H1 (cell line): ENCODE results near the gene FOSL1. TPM values are rescaled to one million over a fixed set of nuclear protein-coding genes. Genes with fewer than 3 reads are reported as not detected.

Experiments used
- CTCF ChIA-PET: fragments of 300-600 bp; sonication (Branson Sonifier 250); formaldehyde crosslinking; loops from one replicate; lab custom pipeline; 2021; ENCODE audit not compliant: partially characterized antibody; lab: Charles Lee
- POLR2A ChIA-PET: fragments of 300-600 bp; sonication (Branson Sonifier 250); formaldehyde crosslinking; loops from one replicate; lab custom pipeline; 2021; ENCODE audit warnings: inconsistent platforms; ENCODE audit not compliant: partially characterized antibody; lab: Charles Lee
- DNase-seq, 2 experiments: peaks; one replicate each; pipeline versions ENCODE4 v3.0.0 to v3.0.0-alpha.2; 2010 to 2022; ENCODE audit warnings: low spot score in 2 of 2, low read depth in 1 of 2, mixed read lengths in 1 of 2
- FAIRE-seq: peaks from 2 replicates; lab custom pipeline; 2011; peaks lifted over from hg19 to GRCh38; lab: Jason Lieb, UNC
- H2AFZ ChIP-seq: 2 replicates; pipeline ENCODE4 v1.8.1; 2012; ENCODE audit warnings: low read length, inconsistent platforms
- H2AK5ac ChIP-seq: 2 replicates; pipeline ENCODE4 v1.6.1; 2013; ENCODE audit warnings: low read depth, low read length
- H2BK120ac ChIP-seq: replicated peaks from 2 replicates; pipeline ENCODE3; 2013; ENCODE audit warnings: low read depth, low read length, inconsistent platforms
- H2BK12ac ChIP-seq: 2 replicates; pipeline ENCODE4 v1.6.1; 2013; ENCODE audit warnings: low read depth, low read length
- H2BK15ac ChIP-seq: 2 replicates; pipeline ENCODE4 v1.6.1; 2013; ENCODE audit warnings: low read length
- H2BK20ac ChIP-seq: 2 replicates; pipeline ENCODE4 v1.6.1; 2013; ENCODE audit warnings: low read length
- H2BK5ac ChIP-seq: 2 replicates; pipeline ENCODE4 v1.6.1; 2013; ENCODE audit warnings: low read depth, low read length
- H3K14ac ChIP-seq: 2 replicates; pipeline ENCODE4 v1.6.1; 2013; ENCODE audit warnings: inconsistent platforms; ENCODE audit not compliant: insufficient read length
- H3K18ac ChIP-seq: 2 replicates; pipeline ENCODE4 v1.6.1; 2013; ENCODE audit warnings: low read length; ENCODE audit errors: extremely low read depth
- H3K23ac ChIP-seq: 2 replicates; pipeline ENCODE4 v1.6.1; 2013; ENCODE audit warnings: inconsistent platforms; ENCODE audit not compliant: insufficient read length
- H3K23me2 ChIP-seq: 2 replicates; pipeline ENCODE4 v1.6.1; 2013; ENCODE audit warnings: low read depth, low read length
- H3K27ac ChIP-seq: 2 replicates; pipeline ENCODE4 v1.6.1; 2011; ENCODE audit warnings: low read depth, low read length, inconsistent platforms
- H3K27me3 ChIP-seq, 4 experiments: replicated peaks in 1 of 4; 1 replicate in 1 of 4; 2 replicates in 3 of 4; pipeline versions ENCODE4 v1.6.1 to v1.8.1; 2011 to 2013; ENCODE audit warnings: low read length in 3 of 4, mild to moderate bottlenecking in 3 of 4, inconsistent platforms in 2 of 4, mixed read lengths in 2 of 4, moderate library complexity in 1 of 4; ENCODE audit not compliant: control insufficient read depth in 3 of 4, insufficient read depth in 3 of 4; ENCODE audit errors: extremely low read depth in 1 of 4
- H3K36me3 ChIP-seq, 4 experiments: 2 replicates each; pipeline versions ENCODE4 v1.6.1 to v1.8.1; 2011 to 2013; ENCODE audit warnings: mild to moderate bottlenecking in 4 of 4, low read length in 3 of 4, moderate library complexity in 2 of 4, control low read depth in 1 of 4, inconsistent platforms in 1 of 4; ENCODE audit not compliant: insufficient read depth in 4 of 4, control insufficient read depth in 2 of 4
- H3K4ac ChIP-seq: replicated peaks from 2 replicates; pipeline ENCODE3; 2013; ENCODE audit warnings: low read length, low read depth, mixed read lengths, inconsistent platforms; ENCODE audit not compliant: insufficient read length
- H3K4me1 ChIP-seq, 4 experiments: replicated peaks in 1 of 4; 1 replicate in 1 of 4; 2 replicates in 3 of 4; pipeline versions ENCODE4 v1.6.1 to v1.8.1; 2011 to 2013; ENCODE audit warnings: low read length in 3 of 4, inconsistent platforms in 2 of 4, mixed read lengths in 1 of 4; ENCODE audit not compliant: insufficient read depth in 4 of 4, control insufficient read depth in 3 of 4
- H3K4me2 ChIP-seq, 2 experiments: 2 replicates each; pipeline versions ENCODE4 v1.6.1 to v1.8.1; 2011 to 2013; ENCODE audit warnings: low read depth in 2 of 2, low read length in 2 of 2, control low read depth in 1 of 2, inconsistent platforms in 1 of 2, mild to moderate bottlenecking in 1 of 2; ENCODE audit not compliant: insufficient read depth in 1 of 2
- H3K4me3 ChIP-seq, 4 experiments: fragments of 200-600, 300-600 bp in 1 of 4; sonication (generic), shearing (Covaris generic), sonication (Bioruptor Twin) in 1 of 4; 2 replicates each; pipeline versions ENCODE4 v1.5.1 to v1.8.1; 2011 to 2016; ENCODE audit warnings: low read length in 4 of 4, low read depth in 3 of 4, control low read depth in 2 of 4, inconsistent platforms in 2 of 4, mild to moderate bottlenecking in 2 of 4, mixed read lengths in 1 of 4, moderate library complexity in 1 of 4; ENCODE audit not compliant: insufficient read depth in 2 of 4; ENCODE audit errors: extremely low read depth in 1 of 4
- H3K56ac ChIP-seq: replicated peaks from 2 replicates; pipeline ENCODE3; 2013; ENCODE audit warnings: low read depth, mild to moderate bottlenecking, mixed read lengths, low read length, inconsistent platforms; ENCODE audit not compliant: insufficient read length
- H3K79me1 ChIP-seq: 2 replicates; pipeline ENCODE4 v1.6.1; 2013; ENCODE audit warnings: low read depth, low read length, control low read depth
- H3K79me2 ChIP-seq, 2 experiments: 2 replicates each; pipeline versions ENCODE4 v1.6.1 to v1.8.1; 2012 to 2013; ENCODE audit warnings: low read length in 2 of 2, mild to moderate bottlenecking in 2 of 2, inconsistent platforms in 1 of 2; ENCODE audit not compliant: insufficient read depth in 2 of 2, control insufficient read depth in 1 of 2
- H3K9ac ChIP-seq, 4 experiments: replicated peaks in 1 of 4; 1 replicate in 1 of 4; 2 replicates in 3 of 4; pipeline versions ENCODE4 v1.6.1 to v1.8.1; 2011 to 2013; ENCODE audit warnings: low read depth in 3 of 4, low read length in 3 of 4, control low read depth in 2 of 4, mild to moderate bottlenecking in 2 of 4, moderate library complexity in 2 of 4, inconsistent platforms in 1 of 4; ENCODE audit errors: extremely low read depth in 1 of 4
- H3K9me3 ChIP-seq, 2 experiments: 2 replicates each; pipeline versions ENCODE4 v1.6.1 to v1.8.1; 2012 to 2013; ENCODE audit warnings: mild to moderate bottlenecking in 2 of 2, moderate library complexity in 2 of 2, control low read depth in 1 of 2, inconsistent platforms in 1 of 2, low read depth in 1 of 2, low read length in 1 of 2, mixed read lengths in 1 of 2; ENCODE audit not compliant: insufficient read depth in 2 of 2
- H4K20me1 ChIP-seq, 2 experiments: replicated peaks in 1 of 2; 2 replicates each; pipeline versions ENCODE3 to v1.8.1; 2011 to 2013; ENCODE audit warnings: inconsistent platforms in 2 of 2, low read length in 2 of 2, mild to moderate bottlenecking in 1 of 2; ENCODE audit not compliant: insufficient read depth in 2 of 2, control insufficient read depth in 1 of 2
- H4K5ac ChIP-seq: 2 replicates; pipeline ENCODE4 v1.6.1; 2013; ENCODE audit warnings: low read length, low read depth, mixed read lengths, inconsistent platforms; ENCODE audit not compliant: insufficient read length
- H4K8ac ChIP-seq: 2 replicates; pipeline ENCODE4 v1.8.0; 2013; ENCODE audit warnings: mild to moderate bottlenecking, moderate library complexity, low read length, inconsistent platforms; ENCODE audit not compliant: insufficient read depth; ENCODE audit errors: extremely low read depth
- H4K91ac ChIP-seq: replicated peaks from 2 replicates; pipeline ENCODE3; 2013; ENCODE audit warnings: low read length, mixed read lengths, inconsistent platforms; ENCODE audit not compliant: insufficient read length
- CHD2 ChIP-seq: IDR thresholded peaks from 2 replicates; pipeline ENCODE4 v1.6.1; 2012; ENCODE audit warnings: low read length, improper control_type of control experiment
- CREB1 ChIP-seq: IDR thresholded peaks from 2 replicates; pipeline ENCODE4 v1.6.1; 2012; ENCODE audit warnings: inconsistent platforms
- EGR1 ChIP-seq: IDR thresholded peaks from 2 replicates; pipeline ENCODE4 v1.6.1; 2011; ENCODE audit warnings: low read depth, low read length, borderline replicate concordance
- NRF1 ChIP-seq: IDR thresholded peaks from 2 replicates; pipeline ENCODE4 v1.6.1; 2011; ENCODE audit warnings: mild to moderate bottlenecking, low read depth, low read length, improper control_type of control experiment
- SIRT6 ChIP-seq: IDR thresholded peaks from one replicate; pipeline ENCODE4 v1.7.1; 2012; ENCODE audit warnings: low read length, inconsistent platforms
- SIX5 ChIP-seq: IDR thresholded peaks from 2 replicates; pipeline ENCODE4 v1.6.1; 2011; ENCODE audit warnings: mild to moderate bottlenecking, low read depth, low read length
- SRF ChIP-seq: IDR thresholded peaks from 2 replicates; pipeline ENCODE4 v1.6.1; 2011; ENCODE audit warnings: mild to moderate bottlenecking, low read depth, low read length, moderate library complexity
- TAF7 ChIP-seq: optimal IDR thresholded peaks from 2 replicates; pipeline ENCODE3; 2011; ENCODE audit warnings: low read depth, mild to moderate bottlenecking, inconsistent platforms, low read length, moderate library complexity, borderline replicate concordance
- WGBS, 2 experiments: shearing (Covaris generic) in 1 of 2; methylation state at CpG; one replicate each; pipeline versions ENCODE4 v1.1.6 to v1.1.7; 2013 to 2015; ENCODE audit warnings: low lambda C conversion rate in 2 of 2, mixed read lengths in 2 of 2, inconsistent platforms in 1 of 2, low coverage in 1 of 2, missing lambda C conversion rate in 1 of 2; ENCODE audit not compliant: insufficient replicate concordance in 2 of 2, insufficient coverage in 1 of 2, insufficient read length in 1 of 2; ENCODE audit errors: extremely low coverage in 1 of 2, missing lambda C conversion rate in 1 of 2; 5-methylcytosine and 5-hydroxymethylcytosine counted together
- polyA plus RNA-seq, 7 experiments: library from polyadenylated mRNA; depleted of rRNA in 3 of 7; stranded (reverse) in 5 of 7; unstranded in 2 of 7; fragments of >200 nt in 5 of 7; fragments of 200-250 nt in 2 of 7; gene quantifications; 1 replicate in 5 of 7; 2 replicates in 1 of 7; 4 replicates in 1 of 7; pipeline versions ENCODE4 v1.2.1 to v1.2.3, GENCODE V29; 2011 to 2013; ENCODE audit warnings: missing spikeins in 2 of 7, mixed read lengths in 2 of 7
- total RNA-seq: library from RNA; stranded (reverse); fragmentation: NEBNext Ultra II Directional; extraction: Animal tissue kit (Norgen Biotek cat#: 25700); gene quantifications from 2 replicates; pipeline ENCODE4 v1.2.1, GENCODE V29; 2021
- TF ChIP-seq, protein P1 (sequence below), 3 experiments: IDR thresholded peaks; 1 replicate in 2 of 3; 2 replicates in 1 of 3; pipeline versions ENCODE4 v1.5.1 to v1.6.1; 2011; ENCODE audit warnings: low read length in 3 of 3, mild to moderate bottlenecking in 3 of 3, inconsistent platforms in 2 of 3, low read depth in 1 of 3, moderate library complexity in 1 of 3; ENCODE audit not compliant: insufficient read depth in 1 of 3; ENCODE audit errors: control extremely low read depth in 1 of 3

FOSL1 gene
- total and polyA plus RNA-seq, 2 of the 8 experiments (the other 6 are each of a cell fraction or from before 2014, with no cell fraction given) = 6.3 to 7.2 TPM

DNA sequence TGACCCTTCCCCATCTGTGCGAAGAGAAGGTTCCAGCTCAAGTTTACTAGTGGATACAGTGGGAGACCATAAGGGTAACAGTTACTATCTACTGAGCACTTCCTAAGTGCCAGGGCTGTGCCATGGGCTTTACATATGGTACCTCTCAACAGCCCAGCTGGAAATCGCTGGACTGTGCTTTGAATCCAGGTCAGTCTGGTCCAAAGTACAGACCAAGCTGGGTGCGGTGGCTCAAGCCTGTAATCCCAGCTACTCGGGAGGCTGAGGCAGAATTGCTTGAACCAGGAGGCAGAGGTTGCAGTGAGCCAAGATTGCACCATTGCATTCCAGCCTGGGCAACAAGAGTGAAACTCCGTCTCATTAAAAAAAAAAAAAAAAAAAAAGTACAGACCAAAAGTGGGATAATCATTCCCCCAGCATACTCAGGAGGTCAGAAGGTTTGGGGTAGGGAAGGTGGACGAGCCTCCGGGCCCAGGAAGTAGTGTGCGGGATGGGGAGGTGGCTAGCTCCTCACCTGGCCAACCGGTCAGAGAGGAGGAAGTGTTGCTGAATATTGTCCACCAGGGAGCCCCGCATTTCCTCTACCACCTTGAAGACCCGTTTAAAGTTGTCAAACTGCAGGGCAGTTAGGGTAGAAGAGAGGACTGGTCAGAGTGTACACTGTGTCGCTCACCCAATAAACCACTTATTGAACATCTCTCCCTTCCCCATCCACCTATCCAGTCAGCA, 14.2 kb downstream of the FOSL1 start:
- Histone ChIP-seq H3K9me3 (no peaks in the 10 kb centered on the region), H3K18ac (no peak overlapping the region), H3K4me1 (peaks cover 0 to 18% (median 11%) of the 10 kb centered on the region in 4 experiments; a peak in 5 of 7 replicates), H3K4me2 (no peak overlapping the region), H3K79me2 (peaks cover 0 to 4% of the 10 kb centered on the region in 2 experiments; a peak in 1 of 4 replicates), H4K5ac (no peak overlapping the region), H2AFZ (no peak overlapping the region), H3K56ac (no peak overlapping the region), H3K4me3 (no peak overlapping the region), H3K27me3 (peaks cover 0 to 10% (median 8%) of the 10 kb centered on the region in 4 experiments; a peak in 6 of 7 replicates), H3K79me1 (no peaks in the 10 kb centered on the region), H3K14ac (no peak overlapping the region), H2BK20ac (no peak overlapping the region), H2BK15ac (no peak overlapping the region), H3K36me3 (peaks cover 8 to 22% (median 18%) of the 10 kb centered on the region in 4 experiments; a peak in 7 of 8 replicates), H3K4ac (no peak overlapping the region), H3K9ac (no peak overlapping the region), H3K23ac (no peak overlapping the region), H2BK12ac (no peak overlapping the region), H4K20me1 (peaks cover 6 to 7% of the 10 kb centered on the region in 2 experiments), H4K91ac (no peak overlapping the region), H2BK5ac (no peak overlapping the region), H2AK5ac (no peak overlapping the region), H3K27ac (no peak overlapping the region), H4K8ac (no peak overlapping the region), H3K23me2 (peaks cover 19% of the 10 kb centered on the region), H2BK120ac (no peak overlapping the region)
- ChIA-PET CTCF (interaction anchor here (0.7 to 19.6 kb wide), 33 partner anchors 8 to 260 kb away, joined by 3 to 283 read pairs (median 5); partner anchors contain the start of genes CATSPER1, CFL1, CTSW and EFEMP2), POLR2A (interaction anchor here (39.7 kb wide), 1 partner anchor 30 kb away, joined by 1071 read pairs; the partner anchor contains the start of genes CFL1, EFEMP2 and MUS81)
- FAIRE-seq (no peak), DNase-seq (no peak)
- 87% methylated on average over 11 of the region's 12 CpGs; no CpG with 5 or more reads in 1 of the 2 experiments for WGBS, 2 experiments
- TF ChIP-seq CHD2 = no peak
- TF ChIP-seq TAF7 = no peak
- TF ChIP-seq, protein P1, sequence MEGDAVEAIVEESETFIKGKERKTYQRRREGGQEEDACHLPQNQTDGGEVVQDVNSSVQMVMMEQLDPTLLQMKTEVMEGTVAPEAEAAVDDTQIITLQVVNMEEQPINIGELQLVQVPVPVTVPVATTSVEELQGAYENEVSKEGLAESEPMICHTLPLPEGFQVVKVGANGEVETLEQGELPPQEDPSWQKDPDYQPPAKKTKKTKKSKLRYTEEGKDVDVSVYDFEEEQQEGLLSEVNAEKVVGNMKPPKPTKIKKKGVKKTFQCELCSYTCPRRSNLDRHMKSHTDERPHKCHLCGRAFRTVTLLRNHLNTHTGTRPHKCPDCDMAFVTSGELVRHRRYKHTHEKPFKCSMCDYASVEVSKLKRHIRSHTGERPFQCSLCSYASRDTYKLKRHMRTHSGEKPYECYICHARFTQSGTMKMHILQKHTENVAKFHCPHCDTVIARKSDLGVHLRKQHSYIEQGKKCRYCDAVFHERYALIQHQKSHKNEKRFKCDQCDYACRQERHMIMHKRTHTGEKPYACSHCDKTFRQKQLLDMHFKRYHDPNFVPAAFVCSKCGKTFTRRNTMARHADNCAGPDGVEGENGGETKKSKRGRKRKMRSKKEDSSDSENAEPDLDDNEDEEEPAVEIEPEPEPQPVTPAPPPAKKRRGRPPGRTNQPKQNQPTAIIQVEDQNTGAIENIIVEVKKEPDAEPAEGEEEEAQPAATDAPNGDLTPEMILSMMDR (IDR thresholded peaks at IDR 0.05; ENCODE audit: control extremely low read depth in 1 of 3, insufficient read depth in 1 of 3, low read depth in 1 of 3, low read length in 3 of 3) = no peak
- no peak for TF ChIP-seq CREB1
- TF ChIP-seq EGR1 = no peak
- TF ChIP-seq NRF1 = no peak
- no peak for TF ChIP-seq SRF
- TF ChIP-seq SIRT6 = no peak
- TF ChIP-seq SIX5 = no peak
